ENCODE results near the gene DGKE. TPM values are rescaled to one million over a fixed set of nuclear protein-coding genes. Genes with fewer than 3 reads are reported as not detected.

Gene DGKE
- total RNA-seq, 4 donors from 2014 or later, result 1.7 to 10.7 (median 7.9) TPM

GRCh38 chr17:56793531-56793930 is 40.4 kb upstream of the DGKE start:
- no peaks in the 10 kb centered on the region for H3K36me3 ChIP-seq
- H3K4me1 ChIP-seq, result no peaks in the 10 kb centered on the region
- no peaks in the 10 kb centered on the region for H3K9me3 ChIP-seq
- no peak for TF ChIP-seq POLR2A (IDR thresholded peaks at IDR 0.05)
- no peak for TF ChIP-seq CTCF (IDR thresholded peaks at IDR 0.05)
- no peak for DNase-seq
- no peak overlapping the region for H3K27ac ChIP-seq
- H3K4me3 ChIP-seq, result no peak overlapping the region
- intact Hi-C loops (cut with DNase I), result no loop called here
- no peaks in the 10 kb centered on the region for H3K27me3 ChIP-seq

GRCh38 chr17:56793957-56794356 is 40.0 kb upstream of the DGKE start:
- intact Hi-C loops (cut with DNase I), result no loop called here
- Histone ChIP-seq H3K27me3 (no peaks in the 10 kb centered on the region), H3K9me3 (no peaks in the 10 kb centered on the region), H3K27ac (no peak overlapping the region), H3K36me3 (no peaks in the 10 kb centered on the region), H3K4me1 (no peaks in the 10 kb centered on the region), H3K4me3 (no peak overlapping the region)
- TF ChIP-seq POLR2A (IDR thresholded peaks at IDR 0.05), result no peak
- no peak for TF ChIP-seq CTCF (IDR thresholded peaks at IDR 0.05)
- whole genome bisulfite sequencing, 2 donors, result 64 to 65% methylated on average over 3 of the region's 3 CpGs
- DNase-seq, result no peak

GRCh38 chr17:56795221-56795865 is 38.6 kb upstream of the DGKE start:
- Histone ChIP-seq H3K27ac (no peak overlapping the region), H3K9me3 (no peaks in the 10 kb centered on the region), H3K4me3 (no peak overlapping the region), H3K27me3 (no peaks in the 10 kb centered on the region), H3K4me1 (no peaks in the 10 kb centered on the region), H3K36me3 (no peaks in the 10 kb centered on the region)
- WGBS, 2 donors, result 74 to 82% methylated on average over 5 of the region's 5 CpGs
- intact Hi-C loops (cut with DNase I), result no loop called here
- TF ChIP-seq POLR2A (IDR thresholded peaks at IDR 0.05) (no peak), CTCF (IDR thresholded peaks at IDR 0.05) (no peak)
- DNase-seq, result no peak

GRCh38 chr17:56796536-56796935 is 37.4 kb upstream of the DGKE start:
- H3K27me3 ChIP-seq, result no peaks in the 10 kb centered on the region
- no peak for TF ChIP-seq CTCF (IDR thresholded peaks at IDR 0.05)
- no peak for TF ChIP-seq POLR2A (IDR thresholded peaks at IDR 0.05)
- intact Hi-C loops (cut with DNase I), result no loop called here
- H3K4me3 ChIP-seq, result no peak overlapping the region
- no peak overlapping the region for H3K27ac ChIP-seq
- DNase-seq, result no peak
- no peaks in the 10 kb centered on the region for H3K4me1 ChIP-seq
- 85 to 86% methylated on average over 7 to 8 of the region's 8 CpGs for WGBS, 2 donors
- H3K36me3 ChIP-seq, result no peaks in the 10 kb centered on the region
- no peaks in the 10 kb centered on the region for H3K9me3 ChIP-seq

- Histone ChIP-seq H3K4me3 (no peak overlapping the region), H3K36me3 (no peaks in the 10 kb centered on the region), H3K4me1 (peaks cover 0 to 8% (median 0%) of the 10 kb centered on the region in 3 donors), H3K27me3 (no peaks in the 10 kb centered on the region), H3K9me3 (no peaks in the 10 kb centered on the region), H3K27ac (no peak overlapping the region)
- WGBS, 2 donors, result 55 to 59% methylated on average over 4 of the region's 4 CpGs
- intact Hi-C loops (cut with DNase I), result no loop called here
- DNase-seq, result no peak
- TF ChIP-seq POLR2A (IDR thresholded peaks at IDR 0.05) (no peak), CTCF (IDR thresholded peaks at IDR 0.05) (no peak)
Measured at GRCh38 chr17:56798916-56799315, 35.0 kb upstream of the DGKE start.

Measured in esophagus squamous epithelium (tissue), 5 donors.